GM23338 (cell line): ENCODE results near the gene PVALEF. TPM values are rescaled to one million over a fixed set of nuclear protein-coding genes. Genes with fewer than 3 reads are reported as not detected.

Experiments used
- ATAC-seq: fragments of 200-7000 bp; cut with Tn5 transposase; 3 replicates; pipeline ENCODE4 v1.9.1; 2020
- DNase-seq: peaks from one replicate; pipeline ENCODE4 v3.0.0-alpha.2; 2015; ENCODE audit warnings: low spot score
- H2AFZ ChIP-seq: fragments of 200-600 bp; sonication (generic); 2 replicates; pipeline ENCODE4 v1.8.0; 2016; ENCODE audit warnings: antibody characterized with exemption, mild to moderate bottlenecking, moderate library complexity
- H3F3A ChIP-seq: fragments of 200-600 bp; sonication (generic); replicated peaks from 2 replicates; pipeline ENCODE4 v1.8.0; 2017; ENCODE audit warnings: antibody characterized with exemption, mixed run types, low read depth
- H3K27ac ChIP-seq: fragments of 200-600 bp; sonication (generic); 2 replicates; pipeline ENCODE4 v1.6.1; 2016; ENCODE audit warnings: low read depth
- H3K27me3 ChIP-seq: fragments of 200-600 bp; sonication (generic); 2 replicates; pipeline ENCODE4 v1.8.0; 2016; ENCODE audit warnings: mild to moderate bottlenecking, mixed run types, moderate library complexity; ENCODE audit not compliant: insufficient read depth
- H3K36me3 ChIP-seq: fragments of 200-600 bp; sonication (generic); 2 replicates; pipeline ENCODE4 v1.8.0; 2016; ENCODE audit warnings: mild to moderate bottlenecking; ENCODE audit not compliant: insufficient read depth
- H3K4me1 ChIP-seq: fragments of 200-600 bp; sonication (generic); 2 replicates; pipeline ENCODE4 v1.8.0; 2016; ENCODE audit warnings: mild to moderate bottlenecking, moderate library complexity; ENCODE audit not compliant: insufficient read depth
- H3K4me2 ChIP-seq: fragments of 200-600 bp; sonication (generic); 2 replicates; pipeline ENCODE4 v1.7.1; 2017; ENCODE audit warnings: mixed run types
- H3K4me3 ChIP-seq: fragments of 200-600 bp; sonication (generic); 2 replicates; pipeline ENCODE4 v1.6.1; 2016; ENCODE audit warnings: mixed run types
- H3K79me2 ChIP-seq: fragments of 200-600 bp; sonication (generic); replicated peaks from 2 replicates; pipeline ENCODE4 v1.8.0; 2017; ENCODE audit warnings: mild to moderate bottlenecking; ENCODE audit not compliant: insufficient read depth
- H3K9me2 ChIP-seq: fragments of 200-600 bp; sonication (generic); 2 replicates; pipeline ENCODE4 v1.8.0; 2017; ENCODE audit not compliant: insufficient read depth
- H4K20me1 ChIP-seq: fragments of 200-600 bp; sonication (generic); replicated peaks from 2 replicates; pipeline ENCODE4 v1.8.0; 2017; ENCODE audit warnings: mild to moderate bottlenecking; ENCODE audit not compliant: insufficient read depth
- H3K27ac Mint-ChIP-seq: 2 replicates; pipeline ENCODE4 v1.8.0; 2020; ENCODE audit warnings: inconsistent platforms, mild to moderate bottlenecking, moderate library complexity, mixed read lengths
- H3K27me3 Mint-ChIP-seq: 3 replicates; pipeline ENCODE4 v1.8.0; 2022; ENCODE audit warnings: low read depth, mild to moderate bottlenecking, moderate library complexity, mixed read lengths, inconsistent platforms; ENCODE audit not compliant: insufficient read depth, poor library complexity
- H3K36me3 Mint-ChIP-seq: 3 replicates; pipeline ENCODE4 v1.8.0; 2021; ENCODE audit warnings: low read depth, mild to moderate bottlenecking, inconsistent platforms, moderate library complexity, mixed read lengths
- H3K4me1 Mint-ChIP-seq: 3 replicates; pipeline ENCODE4 v1.8.0; 2020; ENCODE audit warnings: mild to moderate bottlenecking, inconsistent platforms, mixed read lengths
- H3K4me3 Mint-ChIP-seq: 3 replicates; pipeline ENCODE4 v1.8.0; 2021; ENCODE audit warnings: moderate library complexity, mild to moderate bottlenecking, inconsistent platforms, mixed read lengths
- H3K9me3 Mint-ChIP-seq: 3 replicates; pipeline ENCODE4 v1.8.0; 2020; ENCODE audit warnings: moderate library complexity, mild to moderate bottlenecking, inconsistent platforms, mixed read lengths
- CTCF ChIP-seq, 2 experiments: fragments of 200-600 bp in 1 of 2; sonication (generic) in 1 of 2; conservative IDR thresholded peaks; 2 replicates each; pipeline versions ENCODE4 v1.5.1 to v1.6.1; 2016 to 2017; ENCODE audit warnings: antibody characterized with exemption in 2 of 2, low read depth in 2 of 2, mild to moderate bottlenecking in 2 of 2, moderate library complexity in 1 of 2
- ETS1 ChIP-seq: IDR thresholded peaks from 2 replicates; pipeline ENCODE4 v1.6.1; 2016; ENCODE audit warnings: antibody characterized with exemption
- EZH2phosphoT487 ChIP-seq: fragments of 200-600 bp; sonication (generic); IDR thresholded peaks from one replicate; pipeline ENCODE4 v1.8.1; 2018; ENCODE audit warnings: antibody characterized with exemption; ENCODE audit not compliant: unreplicated experiment
- JUNB ChIP-seq: IDR thresholded peaks from one replicate; pipeline ENCODE4 v1.6.1; 2016; ENCODE audit warnings: antibody characterized with exemption; ENCODE audit not compliant: unreplicated experiment
- NANOG ChIP-seq: IDR thresholded peaks from 2 replicates; pipeline ENCODE4 v1.6.1; 2016; ENCODE audit warnings: antibody characterized with exemption, borderline replicate concordance
- POLR2AphosphoS5 ChIP-seq: IDR thresholded peaks from 2 replicates; pipeline ENCODE4 v1.6.1; 2016; ENCODE audit warnings: antibody characterized with exemption, low read depth
- REST ChIP-seq: IDR thresholded peaks from one replicate; pipeline ENCODE4 v1.6.1; 2018; ENCODE audit warnings: antibody characterized with exemption; ENCODE audit not compliant: unreplicated experiment
- ZNF331 ChIP-seq: fragments of 250-450 bp; sonication (Bioruptor Pico); IDR thresholded peaks from 2 replicates; pipeline ENCODE4 v1.5.0; 2020; ENCODE audit warnings: low read depth, mild to moderate bottlenecking, moderate library complexity
- ZNF462 ChIP-seq: fragments of 250-450 bp; sonication (Bioruptor Pico); IDR thresholded peaks from 2 replicates; pipeline ENCODE4 v1.5.0; 2020; ENCODE audit warnings: mild to moderate bottlenecking, moderate library complexity
- polyA plus RNA-seq: library from polyadenylated mRNA; unstranded; fragments of >200 nt; fragmentation: Nextera tagmentation; extraction: Ambion mirVana; gene quantifications from 2 replicates; pipeline ENCODE4 v1.2.1, GENCODE V29; 2016
- total RNA-seq: library from RNA; depleted of rRNA; stranded (reverse); fragments of >200 nt; shearing (Covaris generic); gene quantifications from 2 replicates; pipeline ENCODE4 v1.2.3, GENCODE V29; 2014

The PVALEF gene
- total and polyA plus RNA-seq, 2 experiments from 2014 or later: not detected

GRCh38 chr17:81228420-81228819 is 63.1 kb downstream of the PVALEF start (continued):
- TF ChIP-seq ETS1: no peak

- no peak overlapping the region for H2AFZ ChIP-seq
- Mint-ChIP-seq H3K36me3 (peaks cover 12% of the 10 kb centered on the region), H3K9me3 (no peaks in the 10 kb centered on the region; the same call in 2 of the 3 replicates), H3K27me3 (peaks cover 4% of the 10 kb centered on the region), H3K27ac (no peak overlapping the region), H3K4me3 (no peak overlapping the region), H3K4me1 (0 out of 3 replicates have a peak, but pooled peaks cover under 1% of the 10 kb centered on the region)
- no peaks in the 10 kb centered on the region for H3K79me2 ChIP-seq
- H3K4me3 ChIP-seq: no peak overlapping the region
- no peaks in the 10 kb centered on the region for H3F3A ChIP-seq
- no peaks in the 10 kb centered on the region for H3K9me2 ChIP-seq
- H4K20me1 ChIP-seq: no peaks in the 10 kb centered on the region
- peaks cover under 1% of the 10 kb centered on the region; the same call in 1 of the 2 replicates for H3K4me1 ChIP-seq
- H3K27ac ChIP-seq: no peak overlapping the region
- H3K4me2 ChIP-seq: no peak overlapping the region
- H3K36me3 ChIP-seq: no peaks in the 10 kb centered on the region
- DNase-seq: no peak
- ATAC-seq: no peak
- H3K27me3 ChIP-seq: 0 out of 2 replicates have a peak, but pooled peaks cover 1% of the 10 kb centered on the region
- TF ChIP-seq ZNF462 (CRISPR knock-in tag): no peak
- TF ChIP-seq ZNF331 (CRISPR knock-in tag): no peak
- no peak for TF ChIP-seq REST
- no peak for TF ChIP-seq POLR2AphosphoS5
- TF ChIP-seq CTCF (conservative IDR thresholded peaks at IDR 0.05; ENCODE audit: low read depth in 2 of 2): no peak
- no peak for TF ChIP-seq EZH2phosphoT487
- no peak for TF ChIP-seq ETS1
- no peak for TF ChIP-seq JUNB
- TF ChIP-seq NANOG: no peak
These were observed 63.7 kb downstream of the PVALEF start for GRCh38 chr17:81228834-81229665.
